GM21528 (cell line): Measurements from ENCODE around the gene FAM136A.
"Not testable (repeated sequence)": the region's sequence is repeated elsewhere in the genome, so short reads cannot be mapped to it uniquely, and the experiment has no call there.

Source experiments
- ATAC-seq: cut with Tn5 transposase; IDR thresholded peaks from one replicate; pipeline ENCODE4 v1.9.1; 2021; ENCODE audit warnings: mild to moderate bottlenecking, moderate library complexity; ENCODE audit not compliant: unreplicated experiment, low FRiP score

The FAM136A gene

DNA sequence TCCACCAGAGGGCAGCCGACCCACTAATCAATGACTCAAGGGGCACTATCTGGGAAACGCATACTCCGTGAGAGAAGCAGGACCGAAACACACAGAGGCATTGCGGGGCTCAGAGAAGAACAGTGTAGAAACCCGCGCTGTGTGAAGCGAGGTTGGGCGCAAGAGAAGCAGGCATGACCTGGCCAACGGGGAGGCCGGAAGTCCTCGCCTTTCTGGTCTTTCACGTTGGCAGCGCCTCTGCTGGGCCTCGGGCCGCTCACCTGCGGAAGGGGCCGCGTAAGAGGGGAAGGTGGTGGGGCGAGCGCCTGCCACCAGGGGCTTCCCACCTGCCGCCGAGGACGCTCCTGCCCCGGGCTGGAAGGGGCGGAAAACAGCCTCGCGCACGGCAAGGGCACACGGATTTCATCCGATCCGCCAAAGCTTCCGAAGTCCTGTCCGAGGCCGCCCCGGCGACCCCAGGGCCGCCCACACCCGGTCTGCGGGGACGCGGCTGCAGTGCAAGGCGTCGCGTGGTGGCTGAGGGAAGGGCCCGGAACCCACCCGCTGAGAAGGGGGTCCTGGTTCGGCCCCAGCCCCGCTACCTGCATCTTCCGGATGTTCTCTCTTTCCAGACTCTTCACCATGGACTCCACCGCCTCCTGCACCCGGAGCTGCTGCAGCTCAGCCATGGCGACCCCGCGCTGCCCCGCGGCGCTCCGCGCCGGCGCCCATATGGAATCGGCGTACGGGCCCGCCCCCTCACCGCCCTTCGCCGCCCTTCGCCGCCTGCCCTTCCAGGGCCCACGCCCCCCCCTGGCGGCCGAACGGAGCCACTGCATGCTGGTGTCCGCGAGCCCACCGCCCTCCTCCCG is at the start of gene FAM136A:
Gene FAM136A (minus strand): TSS at position 724 of the 851 bp plus-strand sequence. CDS start 56 bp downstream, at position 668.
- ATAC-seq = peak; percentile 72

DNA sequence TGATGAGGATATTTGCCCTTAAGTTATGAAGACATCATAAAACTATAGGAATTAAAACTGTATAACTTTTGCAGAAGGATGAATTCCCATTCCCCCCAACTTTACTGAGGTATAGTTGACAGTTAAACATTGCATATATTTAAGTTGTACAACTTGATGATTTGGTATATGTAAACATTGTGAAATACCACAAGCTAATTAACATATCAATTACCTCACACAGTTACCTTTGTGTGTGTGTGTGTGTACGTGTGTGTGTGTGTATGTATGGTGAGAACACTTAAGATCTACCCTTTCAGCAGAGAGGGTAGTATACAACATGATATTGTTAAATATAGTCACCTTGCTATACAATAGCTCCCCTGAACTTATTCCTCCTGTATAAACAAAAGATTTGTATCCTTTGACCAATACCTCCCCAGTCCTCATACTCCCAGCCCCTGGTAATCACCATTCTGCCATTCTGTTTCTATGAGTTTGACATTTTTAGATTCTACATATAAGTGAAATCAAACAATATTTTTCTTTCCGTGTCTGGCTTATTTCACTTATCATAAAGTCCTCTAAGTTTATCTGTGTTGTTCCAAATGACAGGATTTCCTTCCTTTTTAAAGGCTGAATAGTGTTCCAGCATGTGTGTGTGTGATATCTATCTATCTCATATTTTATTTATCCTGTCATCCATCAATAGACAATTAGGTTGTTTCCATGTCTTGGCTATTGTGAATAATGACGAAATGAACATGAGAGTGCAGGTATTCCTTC is 48.2 kb upstream of the FAM136A start:
- ATAC-seq = no peak

DNA sequence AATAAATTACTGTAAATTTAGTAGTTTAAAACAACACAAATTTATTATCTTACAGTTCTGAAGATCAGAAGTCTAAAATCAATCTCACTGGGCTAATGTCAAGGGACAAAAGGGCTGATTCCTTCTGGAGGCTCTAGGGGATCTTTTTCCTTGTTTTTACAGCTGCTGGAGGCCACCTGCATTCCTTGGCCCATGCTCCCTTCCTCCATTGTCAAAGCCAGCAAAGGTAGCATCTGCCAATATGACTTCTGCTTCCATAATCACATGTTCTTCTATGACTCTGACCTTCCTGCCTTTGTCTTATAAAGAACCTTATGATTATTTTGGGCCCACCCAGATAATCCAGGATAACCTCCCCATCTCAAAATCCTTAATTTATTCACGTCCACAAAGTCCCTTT is 46.0 kb upstream of the FAM136A start:
- ATAC-seq = no peak

- no peak for ATAC-seq
Observed at GRCh38 chr2:70344195-70344594, 42.3 kb upstream of the FAM136A start.

DNA sequence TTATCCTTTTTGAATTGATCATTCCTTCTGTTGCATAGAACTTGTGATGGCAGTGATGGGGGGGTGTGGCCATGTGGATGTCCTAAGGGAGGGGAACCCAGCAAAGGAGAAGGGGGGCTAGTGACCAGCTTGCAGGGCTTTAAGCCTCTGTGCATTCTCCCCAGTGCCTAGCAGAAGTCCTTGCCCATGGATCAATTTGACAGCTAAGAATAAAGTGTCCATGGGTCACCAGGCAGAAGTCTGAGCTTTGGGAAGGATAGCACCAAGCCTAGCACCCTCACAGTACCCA is 39.6 kb upstream of the FAM136A start:
- no peak for ATAC-seq

DNA sequence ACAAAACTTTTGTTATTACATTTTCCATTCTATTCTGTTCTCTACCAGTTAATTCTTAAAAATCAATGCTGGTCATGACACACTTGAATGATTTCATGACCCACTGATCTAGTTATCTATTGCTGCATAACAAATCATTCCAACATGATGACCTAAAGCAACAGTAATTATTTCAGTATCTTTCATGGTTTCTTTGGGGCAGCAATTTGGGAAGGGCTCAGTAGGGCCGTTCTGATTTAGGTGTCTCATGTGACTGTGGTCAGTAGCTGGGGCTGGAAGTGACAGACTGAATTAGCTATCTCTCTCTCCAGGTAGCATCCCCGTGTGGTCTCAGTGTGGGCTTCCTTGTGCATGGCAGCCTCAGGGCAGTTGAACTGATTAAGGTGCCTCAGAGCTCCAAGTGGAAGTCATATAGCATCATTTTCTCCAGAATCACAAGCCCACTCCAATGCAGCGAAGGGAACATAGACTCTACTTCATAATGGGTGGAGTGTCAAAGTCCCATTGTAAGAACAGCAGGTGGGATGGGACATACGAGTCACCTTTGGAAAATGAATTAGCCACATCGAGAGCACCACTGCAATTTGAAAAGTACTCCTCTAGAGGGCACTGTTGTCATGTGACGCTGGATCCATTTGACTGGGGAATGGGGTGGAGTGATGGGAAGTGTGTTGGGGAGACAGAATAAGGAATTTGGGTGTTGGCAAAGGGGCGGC is 39.1 kb upstream of the FAM136A start:
- ATAC-seq = no peak

- ATAC-seq = no peak
Observed at GRCh38 chr2:70340075-70340474, 38.2 kb upstream of the FAM136A start.

DNA sequence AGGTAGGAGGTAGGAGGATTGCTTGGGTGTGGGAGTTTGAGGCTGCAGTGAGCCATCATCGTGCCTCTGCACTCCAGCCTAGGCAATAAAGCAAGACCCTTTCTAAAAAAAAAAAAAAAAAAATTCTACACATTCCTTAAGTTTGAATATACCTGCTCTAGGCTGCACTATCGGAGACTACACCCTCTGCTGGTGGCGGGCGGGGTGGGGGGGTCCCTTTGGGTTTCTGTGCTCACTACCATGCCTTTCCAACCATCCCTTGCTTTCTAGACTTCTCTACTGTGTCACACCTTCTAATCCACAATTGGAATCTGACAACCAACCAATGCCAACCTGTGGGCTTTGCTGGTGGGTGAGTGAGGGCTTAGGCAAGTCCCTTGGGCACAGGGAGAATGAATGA is 34.7 kb upstream of the FAM136A start:
- ATAC-seq = no peak

DNA sequence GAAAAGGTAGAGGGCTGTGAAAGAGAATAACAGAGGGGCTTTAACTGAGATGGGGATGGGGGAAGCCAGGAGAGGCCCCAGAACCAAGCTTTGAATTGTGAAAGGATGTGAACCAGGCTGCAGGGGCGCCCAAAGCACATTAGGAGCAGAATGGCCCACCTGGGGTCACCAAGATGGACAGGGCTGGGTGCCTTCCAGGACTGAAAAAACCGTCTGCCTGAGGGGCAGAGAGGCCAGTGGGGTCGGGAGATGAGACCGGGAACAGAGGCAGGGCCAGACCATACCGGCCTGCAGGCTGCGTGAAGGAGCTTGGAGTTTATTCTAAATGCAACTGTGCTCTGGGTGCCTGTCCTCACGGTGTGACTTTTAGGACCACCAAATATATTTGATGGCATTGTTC is 29.1 kb upstream of the FAM136A start:
- no peak for ATAC-seq

GRCh38 chr2:70330476-70330875 is 28.6 kb upstream of the FAM136A start:
- ATAC-seq = no peak

GRCh38 chr2:70328921-70329561 is 27.2 kb upstream of the FAM136A start:
- no peak for ATAC-seq

DNA sequence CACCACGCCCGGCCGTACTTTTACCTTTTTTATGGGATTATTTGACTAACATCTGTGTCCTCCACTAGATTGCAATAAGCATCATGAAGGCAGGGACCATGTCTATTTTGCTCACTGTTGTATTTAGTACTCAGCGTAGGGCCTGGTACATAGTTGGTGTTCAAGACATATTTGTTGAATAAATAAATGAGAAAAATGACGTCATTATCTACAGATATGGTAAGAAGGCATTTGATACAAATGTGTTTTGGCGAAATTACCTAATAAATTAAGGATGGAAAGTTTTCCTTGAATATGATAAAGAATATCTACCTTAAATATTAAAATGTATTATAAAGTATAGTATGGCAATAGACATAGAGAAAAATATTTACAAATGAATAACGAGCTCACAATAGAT is 24.0 kb upstream of the FAM136A start:
- ATAC-seq = no peak

DNA sequence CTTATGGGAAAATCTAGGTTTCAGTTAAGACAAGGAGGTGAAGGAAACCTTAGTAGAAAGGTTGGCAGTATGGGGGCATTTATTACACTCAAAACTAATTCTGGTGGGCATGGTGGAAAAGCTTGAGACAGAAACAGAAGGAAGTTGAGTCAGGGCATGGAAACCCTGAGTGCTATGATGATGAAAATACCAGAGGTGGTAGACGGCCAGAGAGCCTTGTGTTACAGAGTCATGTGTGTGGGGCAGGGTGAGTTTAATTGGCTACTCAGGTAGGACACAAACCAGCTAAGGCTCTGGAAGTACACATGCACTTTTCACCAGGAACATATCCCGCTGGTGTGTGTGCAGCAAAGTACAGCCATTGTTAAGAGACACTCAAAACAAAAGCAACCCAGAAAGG is 20.7 kb upstream of the FAM136A start:
- no peak for ATAC-seq

- ATAC-seq = no peak
Observed at GRCh38 chr2:70321370-70321769, 19.5 kb upstream of the FAM136A start.

DNA sequence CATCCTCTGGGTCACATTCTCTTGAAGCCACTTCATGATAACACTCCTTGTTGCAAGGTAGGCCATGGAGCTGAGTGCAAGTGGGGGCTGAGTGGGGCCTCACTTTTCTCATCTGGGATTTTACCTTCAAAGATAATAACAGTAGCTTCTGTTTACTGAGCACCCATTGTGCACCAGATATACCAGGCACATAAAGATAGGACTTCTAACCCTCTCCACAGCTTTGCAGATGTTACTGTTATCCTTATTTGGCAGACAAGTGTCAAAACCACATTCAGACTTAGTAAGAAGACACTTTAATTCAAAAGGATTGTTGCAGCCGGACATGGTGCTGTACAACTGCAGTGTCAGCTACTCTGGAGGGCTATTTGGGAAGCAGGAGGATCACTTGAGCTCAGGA is 12.8 kb upstream of the FAM136A start:
- ATAC-seq = no peak

GRCh38 chr2:70312560-70312959 is 10.7 kb upstream of the FAM136A start:
- no peak for ATAC-seq

DNA sequence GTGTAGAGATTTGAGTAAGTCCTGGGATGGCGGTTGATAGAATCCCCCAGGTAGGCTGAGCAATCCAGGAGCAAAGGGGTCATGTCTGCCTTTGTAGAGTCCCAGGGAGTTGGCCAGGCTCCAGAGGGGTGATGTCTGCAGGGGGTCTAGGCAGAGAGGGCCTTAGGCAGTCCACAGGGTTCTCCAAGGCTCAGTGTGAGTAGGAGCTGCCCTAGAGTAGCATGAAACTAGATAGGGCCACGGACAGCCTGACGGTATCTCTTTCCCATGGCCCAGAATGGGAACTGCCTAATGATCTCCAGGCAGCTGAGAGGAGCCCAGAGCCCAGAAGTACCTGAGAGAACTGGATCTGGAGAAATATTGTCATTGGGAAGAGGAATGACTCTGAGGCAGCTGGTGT is 9.0 kb upstream of the FAM136A start:
- no peak for ATAC-seq

DNA sequence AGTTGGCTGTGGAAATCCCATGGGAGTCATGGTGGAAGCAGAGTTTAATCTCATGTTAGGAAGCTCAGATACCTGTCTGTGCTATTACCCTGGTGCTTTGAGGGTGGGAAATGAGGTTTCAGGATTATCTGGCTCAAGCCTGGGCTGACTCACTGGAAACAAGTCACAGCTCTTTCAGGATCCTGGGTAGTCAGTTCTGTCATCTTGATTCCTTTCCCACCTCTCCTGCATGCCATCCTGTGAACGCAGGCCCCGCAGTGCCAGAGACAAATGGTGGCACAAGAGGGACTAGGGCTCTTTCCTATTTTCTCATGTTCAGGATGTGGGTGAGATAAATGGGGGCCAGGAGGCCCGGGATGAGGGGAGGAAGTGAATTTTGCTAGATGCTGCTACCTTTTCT is 3.7 kb upstream of the FAM136A start:
- no peak for ATAC-seq

DNA sequence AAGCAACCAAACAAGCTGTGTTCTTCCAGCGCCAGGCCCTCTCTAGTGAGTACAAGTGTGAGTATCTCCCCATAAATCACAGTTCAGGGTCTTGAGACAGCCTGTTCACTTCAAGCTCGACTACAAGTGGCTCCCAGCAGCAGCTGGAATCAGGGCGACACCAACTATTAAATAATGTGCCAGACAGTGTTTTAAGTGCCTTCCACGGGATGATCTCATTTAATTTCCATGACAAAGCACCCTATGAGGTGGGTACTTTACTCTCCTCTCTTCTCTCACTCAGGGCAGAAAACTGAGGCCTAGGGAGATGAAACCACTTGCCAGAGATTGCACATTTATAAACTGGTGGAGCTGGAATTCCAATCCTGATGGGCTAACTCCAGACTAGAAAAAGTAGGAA is 2.6 kb upstream of the FAM136A start:
- ATAC-seq = no peak

GRCh38 chr2:70303186-70303585 is 1.3 kb upstream of the FAM136A start:
- ATAC-seq = no peak

GRCh38 chr2:70302195-70302546 is 304 bp upstream of the FAM136A start:
- ATAC-seq = not testable (repeated sequence)
